Suppressor macrophage (primary cell): Measurements from ENCODE around the gene PLCB1.
"Not testable (repeated sequence)": the region's sequence is repeated elsewhere in the genome, so short reads cannot be mapped to it uniquely, and the experiment has no call there.

ENCODE experiments used
- DNase-seq, 4 experiments: peaks; one replicate each; pipeline ENCODE4 v3.0.0-alpha.2; 2020 to 2022

The PLCB1 gene

DNA sequence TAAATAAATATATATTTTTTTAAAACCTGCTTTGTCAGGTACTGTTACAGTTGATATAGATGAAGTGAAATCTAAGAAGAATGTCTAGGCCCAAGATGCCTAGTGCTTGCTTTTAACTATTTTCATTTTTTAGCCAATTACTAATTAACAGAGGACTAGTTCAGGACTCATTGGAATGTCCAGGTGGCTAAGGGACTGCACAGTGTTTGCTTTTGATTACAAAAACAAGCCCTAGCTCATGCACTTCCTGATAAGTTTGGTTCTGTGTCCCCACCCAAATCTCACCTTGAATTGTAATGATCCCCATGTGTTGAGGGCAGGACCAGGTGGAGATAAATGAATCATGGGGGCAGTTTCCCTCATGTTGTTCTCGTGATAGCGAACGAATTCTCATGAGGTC, 417.1 kb downstream of the PLCB1 start:
- no peak for DNase-seq

DNA sequence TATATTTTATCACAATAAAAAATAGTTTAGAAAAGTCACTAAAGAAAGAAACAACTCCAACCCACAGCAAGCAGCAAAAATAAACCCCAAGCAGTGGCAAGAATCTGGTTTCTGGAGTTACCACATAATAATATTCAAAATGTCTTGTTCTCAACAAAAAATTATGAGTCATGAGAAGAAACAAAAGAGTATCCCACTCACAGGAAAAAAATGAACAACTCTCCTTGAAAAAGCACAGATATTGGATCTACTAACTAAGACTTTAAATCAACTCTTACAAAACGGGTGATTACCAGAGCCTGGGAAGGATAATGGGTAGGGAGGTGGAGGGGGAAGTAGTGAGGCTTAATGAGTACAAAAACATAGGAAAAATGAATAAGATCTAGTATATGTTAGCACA, 425.6 kb downstream of the PLCB1 start:
- DNase-seq = no peak

DNA sequence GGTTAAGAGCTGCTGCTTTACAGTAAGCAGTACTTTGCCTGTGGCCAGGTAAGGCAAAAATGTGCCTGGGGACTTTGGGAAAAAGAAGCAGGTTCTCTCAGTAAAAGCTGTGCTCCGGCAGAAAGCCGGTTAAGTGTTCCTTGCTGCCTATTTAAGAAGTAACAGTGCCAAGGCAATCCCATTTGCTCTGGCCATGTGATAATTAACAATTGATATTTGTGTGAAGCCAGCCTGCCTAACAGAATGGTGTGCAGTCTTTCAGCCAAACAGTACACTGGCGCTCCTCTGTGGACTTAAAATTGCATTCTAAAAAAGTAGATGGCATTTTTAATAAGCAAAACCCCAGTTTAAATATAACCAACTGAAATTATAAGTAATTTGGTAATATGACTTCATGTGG, 430.3 kb downstream of the PLCB1 start:
- DNase-seq = no peak

DNA sequence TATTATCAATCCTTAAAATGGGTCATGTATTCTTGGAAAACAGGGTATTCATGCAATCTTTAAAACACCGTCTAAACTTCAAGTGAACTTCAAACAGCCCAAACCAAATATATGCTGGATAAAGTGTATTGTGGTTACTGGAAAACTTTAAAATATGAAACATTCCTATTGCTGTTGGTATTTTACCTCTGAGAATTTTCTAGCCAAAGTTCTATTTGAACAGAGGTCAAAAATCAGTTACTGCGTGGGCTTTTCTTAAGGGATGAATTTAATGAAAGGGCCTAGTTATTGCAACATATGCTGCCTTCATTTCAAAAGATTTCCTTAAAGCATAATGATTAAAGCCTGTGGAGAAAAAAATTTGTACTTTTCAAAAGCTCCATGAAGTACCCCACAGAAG, 436.0 kb downstream of the PLCB1 start:
- peak in 2 of 4 experiments; percentile 45 to 52 for DNase-seq

DNA sequence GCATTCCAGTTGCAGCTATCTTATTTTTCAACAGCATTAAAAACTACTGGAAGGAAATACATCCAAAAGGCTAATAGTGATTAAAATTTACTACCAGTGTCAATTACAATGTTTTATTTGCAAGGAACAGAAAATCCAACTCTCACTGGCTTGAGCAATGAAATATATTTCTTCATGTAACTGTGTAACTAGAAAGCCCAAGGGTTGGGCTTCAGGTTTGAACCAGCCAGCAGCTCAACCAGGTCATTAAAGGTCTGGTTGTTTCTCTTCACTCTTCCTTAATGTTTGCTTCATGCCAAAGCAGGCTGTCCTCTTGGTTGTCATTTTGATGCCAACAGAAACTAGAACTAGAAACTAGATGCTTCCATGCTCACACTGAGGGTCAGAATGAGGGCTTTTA, 437.7 kb downstream of the PLCB1 start:
- DNase-seq = no peak

DNA sequence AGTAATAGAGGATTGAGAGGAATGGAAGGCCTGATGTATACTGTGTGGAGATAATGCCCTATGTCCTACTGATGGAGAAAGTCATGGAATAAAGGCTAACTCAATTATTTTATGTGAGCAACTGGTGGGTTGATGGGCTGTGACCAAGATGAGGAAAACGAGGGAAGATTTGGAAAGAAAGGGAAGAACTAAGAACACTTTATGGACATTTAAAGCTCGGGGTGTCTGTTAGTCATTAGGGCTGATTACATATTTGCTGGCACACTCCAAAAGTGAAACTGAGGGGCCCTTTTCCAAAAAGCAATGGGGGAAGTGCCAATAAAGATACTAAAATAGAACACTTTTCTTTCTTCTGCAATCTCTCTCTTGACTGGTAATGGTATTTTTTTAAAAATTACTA, 439.5 kb downstream of the PLCB1 start:
- DNase-seq = peak; percentile 9 to 38 (median 19)

DNA sequence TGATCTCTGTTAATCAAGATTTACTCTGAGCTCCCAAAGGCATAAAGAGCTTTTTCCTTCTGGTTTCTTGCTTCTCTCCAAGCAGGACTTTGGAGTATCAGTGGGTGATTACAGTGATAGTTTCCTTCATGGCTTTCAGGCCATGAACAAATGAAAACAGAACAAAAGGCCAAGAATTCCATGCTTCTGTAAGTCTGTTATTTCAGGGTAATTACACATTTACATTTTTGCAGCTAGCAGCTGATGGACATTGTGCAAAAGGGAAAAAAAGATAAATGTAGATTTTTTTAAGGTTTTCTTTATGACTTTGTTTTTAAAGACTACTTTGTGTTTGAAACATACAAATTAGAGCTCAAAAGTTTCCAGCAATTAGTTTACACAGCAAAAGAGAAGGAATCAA, 441.6 kb downstream of the PLCB1 start:
- no peak for DNase-seq

DNA sequence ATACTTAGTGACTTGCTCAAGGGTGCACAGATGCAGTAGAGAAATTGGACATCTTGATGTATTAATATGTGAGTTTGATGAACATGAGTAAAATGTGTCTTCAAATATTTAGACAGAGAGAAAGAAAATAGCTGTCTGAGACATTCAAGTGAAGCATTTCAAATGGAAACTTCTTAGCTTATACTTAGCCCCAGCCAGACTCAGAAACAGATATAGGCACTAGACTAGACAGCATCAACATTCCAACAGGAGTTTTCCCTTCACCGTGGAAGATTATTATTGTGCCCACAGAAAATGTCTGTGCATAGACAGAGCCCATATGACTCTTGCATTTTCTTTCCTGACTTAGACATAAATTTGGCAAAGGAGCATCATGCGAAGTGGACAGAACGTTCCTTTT, 443.0 kb downstream of the PLCB1 start:
- DNase-seq = no peak

DNA sequence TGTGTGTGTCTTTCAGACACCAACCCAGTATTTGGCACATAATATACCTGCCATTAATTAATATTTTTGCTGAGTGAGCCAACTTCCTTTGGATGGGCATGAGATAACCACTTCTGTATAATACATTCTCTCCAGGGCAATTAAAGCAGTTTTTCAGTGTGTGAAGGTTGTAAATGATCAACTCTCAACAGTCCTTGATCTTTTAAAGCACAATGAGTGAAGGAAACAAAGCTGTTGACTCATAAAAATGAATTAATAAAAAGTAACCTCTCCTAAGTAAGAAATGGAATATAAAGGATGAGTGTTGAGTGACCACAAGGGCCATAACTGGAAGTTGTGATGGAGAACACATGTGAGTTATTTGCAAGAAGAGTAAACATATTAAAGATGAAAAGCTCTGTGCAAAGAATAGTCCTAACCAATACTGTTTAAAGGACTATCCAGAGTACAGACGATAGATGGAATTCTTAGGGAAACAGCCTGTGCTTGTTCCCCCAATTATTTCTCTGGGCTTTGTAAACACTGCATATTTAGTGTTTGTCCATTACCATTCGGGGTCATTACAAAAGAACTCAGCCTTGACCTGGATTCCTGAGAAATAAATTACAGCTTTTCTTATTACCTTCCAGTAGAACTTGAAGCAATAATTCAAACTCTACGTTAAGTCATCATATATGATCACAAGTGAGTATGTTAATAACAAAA, 446.2 kb downstream of the PLCB1 start:
- no peak for DNase-seq

DNA sequence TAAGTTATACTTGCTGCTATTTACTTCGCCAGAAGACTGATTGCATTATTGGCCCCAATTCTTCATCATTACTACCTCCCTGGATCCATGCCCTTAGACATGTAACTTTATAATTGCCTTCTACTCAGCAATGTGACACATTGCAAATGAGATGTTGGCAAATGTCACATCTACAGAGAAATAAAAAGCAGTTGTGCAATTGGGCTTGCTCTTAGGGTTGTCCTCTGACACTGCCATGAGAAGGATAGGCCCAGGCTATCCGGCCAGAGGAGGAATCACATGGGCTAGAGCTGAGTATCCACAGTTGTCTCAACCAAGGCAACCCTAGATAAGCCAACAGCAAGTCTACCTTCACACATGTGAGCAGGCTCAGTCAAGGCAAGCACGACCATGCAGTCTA, 447.0 kb downstream of the PLCB1 start:
- DNase-seq = no peak

DNA sequence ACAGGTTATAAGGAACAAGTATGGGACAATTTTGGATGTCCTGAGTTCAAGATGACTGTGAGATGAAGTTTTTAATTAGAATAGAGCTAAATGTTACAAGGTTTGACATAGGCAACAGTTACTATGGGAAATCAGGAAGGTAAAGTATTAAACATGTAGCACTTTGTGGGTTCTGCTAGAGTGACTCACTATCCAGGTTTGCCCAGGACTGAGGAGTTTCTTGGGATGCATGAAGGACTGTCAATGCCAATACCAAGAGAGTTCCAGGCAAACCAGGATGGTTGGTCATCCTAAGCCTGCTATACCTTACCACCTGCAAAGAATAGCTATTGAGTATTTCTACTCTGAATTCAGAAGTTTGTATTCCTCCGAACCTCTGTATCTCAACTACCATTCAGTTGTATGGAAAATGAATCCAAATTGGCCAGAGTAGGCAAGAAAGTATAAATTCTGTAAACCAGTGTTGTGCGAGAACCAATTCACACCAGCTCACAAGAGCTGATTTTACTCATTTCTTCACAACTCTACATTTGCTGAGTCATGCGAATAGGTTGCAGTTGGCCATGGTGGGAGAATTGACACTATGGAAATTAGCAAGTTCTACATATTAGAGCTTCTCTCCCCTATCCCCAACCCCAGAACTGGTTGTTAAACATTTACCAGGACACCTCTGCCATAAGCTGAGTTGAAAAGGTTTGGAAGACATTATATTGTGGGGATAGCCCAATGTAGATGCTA, 449.5 kb downstream of the PLCB1 start:
- no peak for DNase-seq

DNA sequence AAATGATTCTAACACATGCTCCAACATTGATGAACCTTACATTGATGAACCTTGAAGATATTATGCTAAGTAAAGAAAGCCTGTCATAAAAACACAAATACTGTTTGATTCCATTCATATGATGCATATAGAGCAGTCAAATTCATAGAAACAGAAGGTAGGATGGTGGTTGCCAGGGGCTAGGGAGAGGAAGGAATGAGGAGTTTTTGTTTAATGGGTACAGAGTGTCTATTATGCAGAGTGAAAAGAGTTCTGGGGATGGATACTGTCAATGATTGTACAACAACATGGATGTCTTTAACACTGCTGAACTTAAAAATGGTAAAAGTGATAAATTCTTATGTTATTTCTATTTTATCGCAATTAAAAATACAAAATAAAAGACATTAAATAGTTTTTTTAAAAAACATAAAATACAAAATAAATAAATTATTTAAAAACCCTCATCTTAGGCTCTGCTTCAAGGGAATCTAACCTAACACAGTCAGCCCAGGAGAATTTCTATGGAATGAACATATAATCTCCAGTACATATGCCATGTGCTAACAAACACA, 451.0 kb downstream of the PLCB1 start:
- DNase-seq = no peak

DNA sequence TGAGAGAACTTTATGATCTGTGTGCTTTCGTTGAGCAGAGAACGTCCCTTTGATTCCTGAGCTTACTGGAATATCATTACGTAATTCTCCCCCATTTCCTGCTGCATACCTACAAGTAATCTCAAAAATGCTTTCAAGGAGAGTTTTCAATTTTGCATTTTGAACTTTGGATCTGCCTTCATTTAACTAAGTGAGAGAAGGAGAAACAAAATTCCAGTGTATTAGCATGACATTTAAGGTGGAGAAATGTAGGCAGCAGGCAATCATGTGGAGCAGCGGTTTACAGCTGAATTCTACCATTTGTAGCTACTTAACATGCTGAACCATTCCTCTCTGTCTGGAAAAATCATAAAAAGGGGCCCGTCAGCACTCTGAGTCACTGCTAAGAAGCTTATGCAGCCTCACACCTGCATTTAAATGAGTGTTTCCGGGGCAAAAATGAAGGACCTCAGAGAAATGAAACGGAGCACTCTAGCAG, 451.5 kb downstream of the PLCB1 start:
- DNase-seq = no peak

DNA sequence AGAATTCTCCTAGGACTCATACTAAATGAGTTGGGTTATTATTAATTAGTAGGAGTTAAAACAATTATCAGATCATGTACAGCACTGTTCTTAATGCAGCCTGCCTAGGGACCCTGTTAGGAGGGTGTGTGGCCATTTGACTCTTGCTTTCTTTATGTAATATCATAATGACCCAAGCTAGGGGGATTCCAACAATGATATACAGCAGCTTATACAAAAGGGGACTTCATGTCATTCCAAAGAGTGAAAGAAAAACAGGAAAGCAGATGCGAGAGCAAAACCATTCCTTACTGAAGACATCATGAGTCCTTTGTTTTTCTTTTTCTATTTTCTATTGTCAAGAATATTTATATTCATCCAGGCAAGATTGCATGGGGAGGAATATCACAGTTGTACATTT, 455.2 kb downstream of the PLCB1 start:
- DNase-seq = no peak

DNA sequence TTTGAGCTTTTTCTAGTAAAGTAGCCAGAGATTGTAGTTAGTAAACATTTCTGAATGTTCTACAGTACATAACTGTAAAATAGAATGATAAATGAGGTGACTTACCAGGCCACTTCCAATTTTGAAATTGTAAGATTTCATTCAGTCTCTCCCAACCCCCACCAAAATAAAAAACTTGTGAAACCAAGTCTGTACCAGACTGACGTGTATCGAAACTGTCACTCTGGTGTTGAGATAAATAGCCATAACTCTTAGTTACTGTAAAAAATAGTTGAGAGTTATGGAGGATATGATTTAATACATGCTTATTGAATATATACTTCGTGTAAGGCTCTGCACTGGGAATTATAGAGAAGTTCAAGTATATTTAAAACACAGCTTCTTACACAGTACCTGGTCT, 455.7 kb downstream of the PLCB1 start:
- DNase-seq = no peak

DNA sequence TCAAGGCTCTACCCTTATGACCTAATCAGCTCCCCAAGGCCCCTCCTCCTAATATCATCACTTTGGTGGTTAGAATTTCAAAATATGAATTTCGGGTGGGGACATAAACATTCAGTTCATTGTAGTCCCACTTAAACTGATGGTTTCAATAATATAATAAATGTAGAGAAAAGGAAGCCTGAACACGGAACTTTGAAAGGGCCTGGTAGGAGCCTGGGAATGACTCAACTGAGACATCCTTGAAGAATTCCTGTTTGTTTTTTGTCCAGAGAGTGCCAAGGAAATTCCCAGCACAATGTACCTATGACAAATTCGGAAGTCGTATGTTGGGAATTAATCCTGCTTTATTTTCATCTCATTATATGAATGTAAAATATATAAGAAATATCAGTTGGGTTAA, 457.9 kb downstream of the PLCB1 start:
- no peak for DNase-seq

DNA sequence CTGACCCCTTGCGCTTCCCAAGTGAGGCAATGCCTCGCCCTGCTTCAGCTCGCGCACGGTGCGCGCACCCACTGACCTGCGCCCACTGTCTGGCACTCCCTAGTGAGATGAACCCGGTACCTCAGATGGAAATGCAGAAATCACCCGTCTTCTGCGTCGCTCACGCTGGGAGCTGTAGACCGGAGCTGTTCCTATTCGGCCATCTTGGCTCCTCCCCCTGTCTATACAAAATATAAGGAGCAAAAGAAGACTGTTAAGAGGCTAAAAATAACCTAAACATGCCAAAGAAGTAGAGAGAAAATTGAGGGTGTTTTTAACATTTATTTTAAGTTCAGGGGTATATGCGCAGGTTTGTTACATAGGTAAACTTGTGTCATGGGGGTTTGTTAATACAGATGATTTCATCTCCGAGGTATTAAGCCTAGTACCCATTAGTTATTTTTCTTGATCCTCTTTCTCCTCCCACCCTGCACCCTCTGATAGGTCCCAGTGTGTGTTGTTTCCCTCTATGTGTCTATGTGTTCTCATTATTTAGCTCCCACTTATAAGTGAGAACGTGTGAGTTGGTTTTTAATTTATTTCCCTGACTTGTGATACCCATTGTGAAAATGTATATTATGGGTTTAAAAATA, 469.0 kb downstream of the PLCB1 start:
- not testable (repeated sequence) for DNase-seq

DNA sequence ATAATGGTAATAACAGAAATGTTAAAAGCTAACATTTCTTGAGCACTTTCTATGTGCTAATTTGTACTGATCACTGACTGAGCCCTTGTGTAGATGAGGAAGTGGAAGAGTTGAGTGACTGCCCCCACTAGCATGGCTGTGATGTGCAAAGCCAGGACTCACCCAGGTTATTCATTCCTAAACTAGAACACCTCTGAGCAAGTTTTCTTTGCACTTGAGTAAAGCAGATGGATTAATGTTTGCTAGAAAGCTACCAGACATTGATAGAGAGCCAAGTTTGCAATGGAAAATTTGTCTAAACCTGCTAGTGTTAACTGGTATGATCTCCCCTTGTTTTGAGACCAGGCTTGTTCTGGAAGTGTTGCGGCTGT, 469.5 kb downstream of the PLCB1 start:
- DNase-seq = peak; percentile 3 to 27 (median 13)

DNA sequence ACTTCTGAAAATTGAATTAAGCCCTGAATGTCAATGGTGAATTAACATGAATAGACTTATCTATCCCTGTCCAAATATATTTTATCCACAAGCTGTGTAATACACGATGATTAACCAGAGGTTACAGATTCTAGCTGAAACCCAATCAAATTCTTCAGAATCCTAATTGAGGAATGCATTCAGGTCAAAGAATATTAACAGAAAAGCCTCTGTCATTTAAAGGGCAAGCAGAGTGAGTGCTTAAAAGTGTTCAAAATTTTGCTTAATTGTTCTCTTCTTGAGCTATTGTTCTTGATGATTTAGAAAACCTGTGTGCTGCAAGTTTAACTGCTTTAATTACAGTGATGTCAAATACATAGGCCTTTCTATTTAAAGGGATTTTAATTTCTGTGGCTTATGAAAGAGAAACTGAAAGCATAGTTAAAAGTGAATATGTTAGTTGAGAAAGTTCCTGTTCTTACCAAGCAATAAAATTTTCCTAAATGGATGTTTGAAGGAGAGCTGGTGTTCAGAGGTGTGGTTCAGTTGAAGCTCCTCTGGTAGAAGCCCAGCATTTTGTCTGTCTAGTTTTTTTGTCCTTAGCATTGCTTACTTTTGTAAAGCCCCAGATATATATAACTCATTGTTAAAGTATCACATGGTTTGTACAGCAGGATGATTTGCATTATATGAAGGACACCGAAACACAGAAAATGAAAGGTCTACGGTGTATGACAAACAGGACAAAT, 470.5 kb downstream of the PLCB1 start:
- peak; percentile 5 to 48 (median 18) for DNase-seq

DNA sequence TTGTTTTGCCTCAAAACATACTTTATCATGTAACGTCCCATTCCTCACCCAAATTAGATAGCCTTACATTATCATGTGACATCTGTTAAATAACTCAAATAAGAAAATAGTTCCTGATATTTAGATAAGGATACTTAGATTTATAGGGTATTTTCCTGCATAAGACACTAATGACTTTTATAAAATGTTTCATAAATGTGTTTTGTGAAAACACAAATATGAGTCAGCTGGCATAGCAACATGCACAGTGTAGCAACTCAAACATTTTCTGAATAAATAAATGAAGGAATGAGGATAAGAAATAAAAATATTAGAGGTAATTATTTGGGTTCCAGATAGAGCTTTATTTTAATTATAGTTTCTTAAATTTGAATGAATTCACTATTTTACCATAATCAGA, 476.4 kb downstream of the PLCB1 start:
- no peak for DNase-seq

DNA sequence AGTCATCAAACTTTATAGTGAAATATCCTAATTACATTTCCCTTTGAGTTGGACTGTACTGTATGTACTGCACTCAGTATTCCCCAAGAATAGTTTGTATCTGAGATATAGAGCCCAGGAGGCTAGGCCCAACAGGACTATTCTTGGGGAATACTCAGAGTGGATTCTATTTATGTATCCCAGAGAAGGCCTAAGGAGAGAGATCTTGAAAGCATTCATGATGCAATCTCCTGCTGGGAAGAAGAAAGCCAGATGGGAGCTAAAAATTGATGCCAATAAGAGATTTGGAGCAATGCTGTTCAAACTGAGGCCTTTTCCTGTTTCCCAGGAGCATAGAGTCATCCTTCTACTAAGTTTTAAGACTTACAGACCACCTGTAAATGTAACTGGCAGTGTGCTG, 484.7 kb downstream of the PLCB1 start:
- DNase-seq = no peak

DNA sequence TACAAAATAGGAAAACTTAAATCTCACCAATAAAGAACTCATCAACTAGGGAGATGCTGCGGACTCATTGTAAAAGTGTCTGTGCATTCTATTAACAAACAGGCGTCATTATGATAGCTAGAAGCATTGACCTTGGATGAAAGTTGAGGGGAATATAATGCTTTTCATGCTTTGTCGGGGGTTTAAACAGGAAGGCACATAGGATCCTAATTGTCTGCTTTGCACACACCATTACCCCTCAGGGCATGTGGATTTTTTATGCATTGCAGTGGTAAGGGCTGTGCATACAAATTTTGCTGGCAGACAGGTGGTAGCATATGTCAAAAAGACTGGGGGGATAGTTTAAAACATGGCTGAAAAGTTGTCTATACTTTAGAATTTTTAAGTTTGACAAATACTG, 488.9 kb downstream of the PLCB1 start:
- no peak for DNase-seq

DNA sequence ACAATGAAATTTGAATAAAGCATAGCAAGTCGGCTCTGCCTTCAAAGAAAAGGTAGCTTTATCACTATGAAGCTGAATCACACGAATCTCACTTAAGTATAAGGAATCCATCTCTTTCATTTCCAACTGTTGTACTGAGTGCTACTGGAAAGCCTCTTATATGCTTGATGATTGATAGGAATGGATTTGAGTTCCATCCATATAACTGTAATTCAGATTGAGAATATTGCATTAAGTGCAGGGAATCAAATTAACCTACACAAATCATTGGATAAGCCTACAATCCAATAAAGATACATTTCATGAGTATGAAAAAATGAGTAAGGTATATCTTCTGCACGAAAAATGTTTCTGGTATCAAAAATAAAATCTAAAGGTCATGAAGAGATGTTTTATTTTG, 492.0 kb downstream of the PLCB1 start:
- no peak for DNase-seq
